Neuron (in vitro differentiated cells): Measurements from ENCODE around the gene NBEA.
"Not testable (repeated sequence)": the region's sequence is repeated elsewhere in the genome, so short reads cannot be mapped to it uniquely, and the experiment has no call there.

Experiments
- H2AFZ ChIP-seq: one replicate; pipeline ENCODE4 v1.6.1; 2013; ENCODE audit warnings: low read depth, mild to moderate bottlenecking, inconsistent platforms, low read length, moderate library complexity
- H3K27me3 ChIP-seq: one replicate; pipeline ENCODE4 v1.6.1; 2013; ENCODE audit warnings: low read length; ENCODE audit not compliant: insufficient read depth
- H3K36me3 ChIP-seq: one replicate; pipeline ENCODE4 v1.6.1; 2013; ENCODE audit warnings: low read length; ENCODE audit not compliant: insufficient read depth
- H3K4me1 ChIP-seq: one replicate; pipeline ENCODE4 v1.6.1; 2013; ENCODE audit warnings: low read length; ENCODE audit not compliant: insufficient read depth
- H3K4me3 ChIP-seq: 2 replicates; pipeline ENCODE4 v1.5.1; 2013; ENCODE audit warnings: mild to moderate bottlenecking, low read length, moderate library complexity
- H3K9me3 ChIP-seq: one replicate; pipeline ENCODE4 v1.6.1; 2013; ENCODE audit warnings: low read length

The NBEA gene

DNA sequence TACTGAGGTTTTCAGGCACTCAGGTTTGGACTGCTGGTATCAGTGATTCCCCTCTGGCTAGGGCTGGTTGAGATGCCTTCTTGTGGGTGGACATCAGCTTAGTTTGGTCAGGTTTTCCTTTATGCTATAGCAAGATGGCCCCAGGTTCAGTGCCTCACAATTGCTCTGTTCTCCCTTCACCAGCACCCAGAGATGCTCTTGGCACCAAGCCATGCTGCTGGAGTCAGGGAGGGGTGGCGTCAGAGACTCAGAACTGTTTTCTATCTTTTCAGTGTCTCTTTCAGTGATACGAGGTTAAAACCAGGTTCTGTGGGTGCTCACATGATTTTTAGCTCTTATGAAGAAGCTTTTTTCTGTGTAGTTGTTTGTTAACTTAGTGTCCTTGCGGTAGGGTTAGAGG is 96.9 kb downstream of the NBEA start:
- Histone ChIP-seq H3K4me3 (no peak overlapping the region), H3K36me3 (no peaks in the 10 kb centered on the region), H3K27me3 (no peaks in the 10 kb centered on the region), H2AFZ (no peak overlapping the region), H3K4me1 (no peaks in the 10 kb centered on the region), H3K9me3 (no peaks in the 10 kb centered on the region)

DNA sequence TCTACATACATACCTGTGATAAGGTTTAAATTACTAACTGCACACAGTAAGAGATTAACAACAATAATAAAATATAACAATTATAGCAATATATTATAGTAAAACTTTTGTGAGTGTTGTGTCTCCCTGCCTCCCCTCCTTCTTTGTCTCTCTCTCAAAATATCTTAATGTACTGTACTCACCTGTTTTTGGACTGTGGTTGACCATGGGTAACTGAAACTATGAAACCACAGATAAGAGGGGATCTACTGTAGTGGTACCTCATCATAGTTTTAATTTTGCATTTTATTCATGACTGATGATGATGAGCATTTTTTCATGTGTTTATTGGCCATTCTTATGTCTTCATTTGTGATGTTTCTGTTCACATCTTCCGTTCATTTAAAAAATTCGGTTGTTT is 104.5 kb downstream of the NBEA start:
- peaks cover 2% of the 10 kb centered on the region for H3K36me3 ChIP-seq
- no peak overlapping the region for H3K4me3 ChIP-seq
- H3K4me1 ChIP-seq = no peaks in the 10 kb centered on the region
- H3K27me3 ChIP-seq = no peaks in the 10 kb centered on the region
- H2AFZ ChIP-seq = no peak overlapping the region
- no peaks in the 10 kb centered on the region for H3K9me3 ChIP-seq

DNA sequence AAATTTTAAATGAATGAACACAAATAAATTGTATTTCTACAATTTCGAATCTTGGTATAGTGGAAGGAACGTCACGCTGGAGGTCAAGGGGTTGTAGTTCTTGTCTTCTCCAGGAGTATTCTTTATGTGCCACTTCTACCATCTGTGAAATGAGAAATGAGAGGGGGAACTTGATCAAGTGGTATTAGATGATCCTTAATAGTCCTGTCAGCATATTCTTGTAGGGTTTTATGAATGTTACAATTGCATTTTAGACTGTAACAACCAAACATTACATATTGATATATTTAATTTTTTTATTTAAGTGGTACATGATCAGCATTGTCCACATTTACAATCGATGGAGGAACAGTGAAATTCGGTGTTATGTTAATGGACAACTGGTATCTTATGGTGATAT is 113.6 kb downstream of the NBEA start:
- no peaks in the 10 kb centered on the region for H3K4me1 ChIP-seq
- H3K9me3 ChIP-seq = no peaks in the 10 kb centered on the region

GRCh38 chr13:35057858-35058257 is 115.8 kb downstream of the NBEA start:
- Histone ChIP-seq H3K27me3 (no peaks in the 10 kb centered on the region), H2AFZ (no peak overlapping the region), H3K9me3 (no peaks in the 10 kb centered on the region), H3K4me1 (no peaks in the 10 kb centered on the region), H3K36me3 (no peaks in the 10 kb centered on the region), H3K4me3 (no peak overlapping the region)

More for the DNA sequence above, 113.6 kb downstream of the NBEA start:
- H3K4me3 ChIP-seq = no peak overlapping the region
- H3K36me3 ChIP-seq = no peaks in the 10 kb centered on the region
- no peaks in the 10 kb centered on the region for H3K27me3 ChIP-seq
- H2AFZ ChIP-seq = no peak overlapping the region

GRCh38 chr13:35058585-35058984 is 116.5 kb downstream of the NBEA start:
- not testable (repeated sequence) for H3K4me1 ChIP-seq, H3K27me3 ChIP-seq, H3K4me3 ChIP-seq, H3K36me3 ChIP-seq, H2AFZ ChIP-seq, H3K9me3 ChIP-seq

DNA sequence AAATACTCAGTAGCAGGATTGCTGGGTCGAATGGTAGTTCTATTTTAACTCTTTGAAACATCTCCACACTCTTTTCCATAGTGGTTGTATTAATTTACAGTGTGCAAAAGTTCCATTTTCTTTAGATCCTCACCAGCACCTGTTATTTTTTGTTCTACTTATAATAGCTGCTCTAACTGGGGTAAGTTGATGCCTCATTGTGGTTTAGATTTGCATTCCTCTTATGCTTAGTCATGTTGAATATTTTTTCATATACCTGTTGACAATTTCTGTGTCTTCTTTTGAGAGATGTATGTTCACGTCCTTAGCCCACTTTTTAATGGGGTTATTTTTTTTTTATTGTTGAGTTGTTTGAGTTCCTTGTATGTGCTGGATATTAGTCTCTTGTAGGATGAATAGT is 144.6 kb downstream of the NBEA start:
- H3K27me3 ChIP-seq = no peaks in the 10 kb centered on the region
- H3K9me3 ChIP-seq = no peaks in the 10 kb centered on the region
- H3K36me3 ChIP-seq = no peaks in the 10 kb centered on the region
- H3K4me3 ChIP-seq = no peak overlapping the region
- no peaks in the 10 kb centered on the region for H3K4me1 ChIP-seq
- H2AFZ ChIP-seq = no peak overlapping the region

GRCh38 chr13:35092251-35092650 is 150.2 kb downstream of the NBEA start:
- H3K4me1 ChIP-seq = no peaks in the 10 kb centered on the region
- H3K27me3 ChIP-seq = no peaks in the 10 kb centered on the region
- H2AFZ ChIP-seq = no peak overlapping the region
- H3K4me3 ChIP-seq = no peak overlapping the region
- no peaks in the 10 kb centered on the region for H3K9me3 ChIP-seq
- no peaks in the 10 kb centered on the region for H3K36me3 ChIP-seq

- Histone ChIP-seq H3K4me3 (no peak overlapping the region), H3K9me3 (no peaks in the 10 kb centered on the region), H3K36me3 (no peaks in the 10 kb centered on the region), H3K4me1 (no peaks in the 10 kb centered on the region), H3K27me3 (no peaks in the 10 kb centered on the region), H2AFZ (no peak overlapping the region)
Measured at GRCh38 chr13:35092751-35093150, 150.7 kb downstream of the NBEA start.

GRCh38 chr13:35093356-35093755 is 151.3 kb downstream of the NBEA start:
- Histone ChIP-seq H3K4me1 (no peaks in the 10 kb centered on the region), H3K4me3 (no peak overlapping the region), H3K36me3 (no peaks in the 10 kb centered on the region)

DNA sequence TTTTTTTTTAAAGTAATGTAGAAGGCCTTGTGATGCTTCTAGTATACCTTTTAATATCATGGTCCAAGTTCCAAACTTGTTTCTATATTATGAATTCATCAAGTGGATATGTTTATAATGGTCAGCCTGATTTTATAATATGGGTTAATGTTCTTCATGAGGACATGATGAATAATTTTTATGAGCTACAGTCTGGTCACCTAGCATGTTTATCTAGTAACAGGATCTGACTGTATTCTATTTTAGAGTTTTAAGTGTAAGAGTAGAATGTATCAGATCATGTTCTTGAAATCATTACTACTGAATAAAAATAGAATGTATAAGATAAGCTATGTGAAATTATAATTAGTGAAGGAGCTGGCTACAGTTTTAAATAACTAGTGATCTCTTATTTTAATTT is 164.7 kb downstream of the NBEA start:
- H3K9me3 ChIP-seq, H3K27me3 ChIP-seq, H3K36me3 ChIP-seq, H3K4me1 ChIP-seq, H2AFZ ChIP-seq, H3K4me3 ChIP-seq: not testable (repeated sequence)

More at GRCh38 chr13:35093356-35093755, 151.3 kb downstream of the NBEA start:
- Histone ChIP-seq H3K27me3 (no peaks in the 10 kb centered on the region), H3K9me3 (no peaks in the 10 kb centered on the region), H2AFZ (no peak overlapping the region)

DNA sequence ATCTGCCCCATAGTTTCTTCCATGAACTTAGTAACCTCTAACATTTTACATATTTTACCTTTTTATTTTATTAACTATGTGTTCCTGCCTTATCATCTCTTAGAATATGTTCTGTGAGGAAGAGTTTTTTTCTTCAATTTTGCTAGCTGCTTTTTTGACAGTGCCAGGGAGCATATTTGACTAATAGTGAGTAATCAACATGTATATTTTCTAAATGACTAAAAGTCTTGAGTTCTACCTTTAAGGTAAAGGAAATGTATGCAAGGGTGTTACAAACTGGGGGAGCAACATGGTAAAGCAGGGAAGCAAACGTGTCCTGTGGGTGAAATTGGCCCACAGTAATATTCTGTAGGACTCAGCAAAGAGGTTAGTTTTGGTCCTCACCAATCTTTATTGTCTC is 165.5 kb downstream of the NBEA start:
- Histone ChIP-seq H2AFZ (no peak overlapping the region), H3K36me3 (no peaks in the 10 kb centered on the region), H3K4me3 (no peak overlapping the region), H3K27me3 (no peaks in the 10 kb centered on the region), H3K4me1 (no peaks in the 10 kb centered on the region), H3K9me3 (no peaks in the 10 kb centered on the region)

DNA sequence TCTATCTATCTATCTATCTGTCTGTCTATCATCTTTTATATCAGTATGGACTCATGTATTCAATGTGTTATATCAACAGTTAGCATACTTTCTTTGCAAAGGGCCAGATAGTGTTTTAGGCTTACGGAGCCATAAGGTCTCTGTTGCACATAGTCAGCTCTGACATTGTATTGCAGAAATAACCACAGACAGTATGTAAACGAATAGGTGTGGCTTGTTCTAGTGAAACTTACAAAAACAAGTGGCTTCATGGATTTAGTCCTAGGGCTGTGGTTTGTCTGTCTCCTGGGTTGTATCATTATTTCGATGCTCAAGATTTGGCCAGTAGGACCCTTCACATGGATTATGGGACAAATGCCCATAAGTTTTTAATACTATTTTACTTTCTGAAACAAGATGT is 171.5 kb downstream of the NBEA start:
- H3K4me3 ChIP-seq, H3K9me3 ChIP-seq, H3K27me3 ChIP-seq, H2AFZ ChIP-seq, H3K4me1 ChIP-seq, H3K36me3 ChIP-seq: not testable (repeated sequence)

- no peak overlapping the region for H3K4me3 ChIP-seq
- H3K27me3 ChIP-seq = no peaks in the 10 kb centered on the region
- H3K36me3 ChIP-seq = peaks cover 2% of the 10 kb centered on the region
- no peaks in the 10 kb centered on the region for H3K4me1 ChIP-seq
- no peaks in the 10 kb centered on the region for H3K9me3 ChIP-seq
- H2AFZ ChIP-seq = no peak overlapping the region
Measured at GRCh38 chr13:35127466-35127865, 185.4 kb downstream of the NBEA start.

DNA sequence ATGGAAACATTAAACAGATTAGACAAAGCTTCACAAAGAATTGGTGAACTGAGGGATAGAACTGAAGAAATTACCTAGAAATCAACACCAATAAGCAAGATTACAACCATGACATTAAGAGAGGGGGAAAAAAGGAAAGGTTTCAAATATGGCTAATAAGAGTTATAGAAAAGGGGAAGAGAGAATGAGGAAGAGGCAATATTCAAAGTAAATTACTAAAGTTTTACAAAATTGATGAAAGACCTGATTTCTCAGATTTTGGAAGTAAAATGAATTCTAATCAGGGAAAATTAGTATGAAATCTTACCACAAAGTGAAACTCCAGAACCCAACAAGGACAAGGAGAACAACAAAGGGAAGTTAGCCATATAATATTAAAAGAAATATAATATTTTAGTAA is 187.4 kb downstream of the NBEA start:
- Histone ChIP-seq H2AFZ (no peak overlapping the region), H3K9me3 (no peaks in the 10 kb centered on the region), H3K4me1 (no peaks in the 10 kb centered on the region), H3K36me3 (peaks cover 2% of the 10 kb centered on the region), H3K27me3 (no peaks in the 10 kb centered on the region), H3K4me3 (no peak overlapping the region)
